ENCODE measurements around the gene TNPO1.
"Not testable (repeated sequence)": the region's sequence is repeated elsewhere in the genome, so short reads cannot be mapped to it uniquely, and the experiment has no call there.

The TNPO1 gene

DNA sequence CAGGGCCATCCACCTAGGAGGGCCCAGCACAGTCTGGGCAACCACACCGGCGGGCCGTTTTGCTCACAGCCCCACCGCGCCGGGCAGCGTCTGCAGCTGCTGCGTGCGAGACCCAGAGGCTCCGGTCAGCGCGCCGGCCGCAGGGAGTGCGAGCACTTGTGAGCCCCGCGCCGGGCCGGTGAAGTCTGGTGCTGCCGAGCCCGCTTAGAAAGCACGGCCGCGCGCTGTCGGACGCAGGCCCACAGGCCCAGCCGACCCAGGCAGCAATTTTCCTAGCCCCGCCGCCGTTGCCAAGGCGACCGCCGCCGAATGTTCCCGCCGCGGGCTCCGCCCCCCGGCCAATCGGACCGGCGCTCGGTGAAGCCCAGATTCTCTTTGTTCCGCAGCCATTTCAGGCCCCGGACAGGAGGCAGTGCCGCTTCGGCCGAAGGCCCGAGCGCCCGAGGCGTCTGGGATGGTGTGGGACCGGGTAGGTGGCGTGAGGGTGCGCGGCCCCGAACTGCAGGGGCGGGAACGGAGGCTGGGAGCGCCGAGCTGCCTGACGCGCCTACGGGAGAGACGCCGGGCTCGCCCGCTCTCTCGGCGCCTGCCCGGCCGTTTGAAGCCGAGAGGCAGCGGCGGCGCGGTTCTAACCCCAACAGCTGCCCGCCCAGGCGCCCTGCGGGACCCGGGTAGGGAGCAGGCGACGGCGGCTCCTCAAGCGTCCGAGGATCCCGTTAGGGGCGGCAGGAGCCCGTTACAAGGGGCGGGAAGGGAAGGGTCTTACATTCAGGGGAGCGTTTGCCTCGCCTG lies at the start of gene TNPO1:
Gene TNPO1 (plus strand): TSS at position 378 of the 792 bp plus-strand sequence. CDS start 77 bp downstream, at position 455.
- DNase-seq, result peak; percentile 82

DNA sequence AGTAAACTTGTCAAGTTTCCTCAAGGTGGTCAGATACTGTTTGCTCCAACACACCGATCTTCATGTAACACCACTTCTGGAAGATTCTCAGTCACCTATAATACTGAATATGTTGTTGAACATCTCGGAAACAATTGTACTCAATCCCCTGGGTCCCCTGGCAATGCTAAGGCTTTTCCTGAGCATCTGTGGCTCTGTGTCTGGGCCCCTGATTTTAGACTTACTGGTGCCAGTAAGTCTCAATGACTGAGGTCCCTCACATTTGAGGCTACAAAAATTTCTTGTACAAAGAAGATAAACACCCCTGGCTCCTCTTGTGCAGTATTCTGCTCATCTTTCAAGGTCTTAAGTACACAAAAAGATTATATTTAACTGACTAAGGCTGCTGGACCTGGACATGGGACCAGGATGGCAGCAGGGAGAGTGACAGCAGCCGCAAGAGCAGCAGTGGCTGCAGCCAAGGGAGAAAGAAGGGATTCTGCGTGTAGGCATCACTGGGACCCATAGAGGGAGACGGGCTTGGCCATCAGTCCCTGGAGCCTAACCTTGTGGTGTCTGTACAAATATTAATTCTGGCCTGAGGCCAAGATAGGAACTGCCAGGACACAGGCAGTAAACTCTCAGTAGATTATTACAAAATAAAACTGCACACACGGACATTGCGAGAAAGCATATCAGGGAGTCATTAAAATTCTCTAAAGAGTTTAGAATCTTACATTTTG lies 49.0 kb upstream of the TNPO1 start:
- no peak for DNase-seq

- no peak for DNase-seq
Observed at GRCh38 chr5:72770266-72770665, 46.2 kb upstream of the TNPO1 start.

- DNase-seq, result no peak
Observed at GRCh38 chr5:72776684-72777083, 39.8 kb upstream of the TNPO1 start.

DNA sequence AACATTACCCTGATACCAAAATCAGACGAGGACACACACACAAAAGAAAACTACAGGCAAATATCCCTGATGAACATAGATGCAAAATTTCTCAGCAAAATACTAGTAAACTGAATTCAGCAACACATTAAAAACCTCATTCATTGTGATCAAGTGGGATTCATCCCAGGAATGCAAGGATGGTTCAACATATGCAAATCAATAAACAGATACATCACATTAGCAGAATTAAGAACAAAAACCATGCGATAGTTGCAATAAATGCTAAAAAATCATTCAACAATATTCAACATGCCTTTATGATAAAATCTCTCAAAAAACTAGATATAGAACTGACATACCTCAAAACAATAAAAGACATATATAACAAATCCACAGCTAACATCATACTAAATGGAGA lies 36.9 kb upstream of the TNPO1 start:
- no peak for DNase-seq

DNA sequence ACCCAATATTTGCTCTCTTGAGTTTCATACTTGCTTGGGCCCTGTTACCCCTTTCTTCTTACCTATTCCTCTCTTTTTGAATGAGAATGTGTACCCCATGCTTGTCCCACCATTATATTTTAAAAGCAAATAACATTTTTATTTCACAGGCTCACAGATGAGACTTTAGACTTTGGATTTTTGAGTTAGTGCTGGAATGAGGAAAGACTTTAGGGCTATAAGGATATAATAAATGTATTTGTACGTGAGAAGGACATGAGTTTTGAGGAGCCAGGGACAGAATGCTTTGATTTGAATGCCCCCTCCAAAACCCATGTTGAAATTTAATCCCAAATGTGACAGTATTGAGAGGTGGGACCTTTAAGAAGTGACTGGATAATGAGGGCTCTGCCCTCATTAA lies 33.1 kb upstream of the TNPO1 start:
- DNase-seq, result no peak

DNA sequence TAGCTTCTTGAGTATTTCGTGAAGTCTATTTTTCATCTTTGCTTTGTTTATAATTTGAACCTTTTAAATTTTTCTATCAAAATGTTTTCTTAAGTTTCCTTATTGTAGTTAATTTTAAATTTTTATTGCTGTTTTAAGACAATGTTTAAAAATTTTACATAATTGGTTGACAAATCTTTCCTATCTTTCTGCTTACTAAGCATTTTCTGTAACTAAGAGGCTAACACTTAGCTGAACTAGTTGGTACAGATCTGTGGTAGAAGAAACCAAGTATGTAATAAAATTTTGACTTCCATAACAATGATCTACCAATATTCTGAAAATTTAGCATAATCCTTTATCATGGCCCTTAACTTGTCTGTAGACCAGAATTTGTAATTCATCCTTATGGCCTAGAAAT lies 32.3 kb upstream of the TNPO1 start:
- DNase-seq, result no peak

- DNase-seq, result no peak
Observed at GRCh38 chr5:72785801-72786200, 30.7 kb upstream of the TNPO1 start.

GRCh38 chr5:72786676-72787075 lies 29.8 kb upstream of the TNPO1 start:
- no peak for DNase-seq

GRCh38 chr5:72788866-72789505 lies 27.5 kb upstream of the TNPO1 start:
- no peak for DNase-seq

- DNase-seq, result no peak
Observed at GRCh38 chr5:72790186-72790585, 26.3 kb upstream of the TNPO1 start.

DNA sequence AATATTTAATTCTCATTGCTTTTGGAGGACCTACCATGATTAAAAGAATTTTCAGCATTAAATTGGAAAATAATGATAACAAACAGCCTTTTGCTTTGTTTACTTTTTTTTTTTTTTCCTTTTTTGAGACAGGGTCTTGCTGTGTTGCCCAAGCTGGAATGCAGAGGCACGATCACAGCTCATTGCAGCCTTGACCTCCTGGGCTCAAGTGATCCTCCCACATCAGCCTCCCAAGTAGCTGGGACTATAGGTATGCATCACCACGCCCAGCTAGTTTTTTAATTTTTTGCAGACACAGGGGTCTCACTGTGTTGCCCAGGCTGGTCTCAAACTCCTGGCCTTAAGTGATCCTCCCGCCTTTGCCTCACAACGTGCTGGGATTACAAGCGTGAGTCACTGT lies 23.8 kb upstream of the TNPO1 start:
- not testable (repeated sequence) for DNase-seq

- no peak for DNase-seq
Observed at GRCh38 chr5:72796001-72796400, 20.5 kb upstream of the TNPO1 start.

DNA sequence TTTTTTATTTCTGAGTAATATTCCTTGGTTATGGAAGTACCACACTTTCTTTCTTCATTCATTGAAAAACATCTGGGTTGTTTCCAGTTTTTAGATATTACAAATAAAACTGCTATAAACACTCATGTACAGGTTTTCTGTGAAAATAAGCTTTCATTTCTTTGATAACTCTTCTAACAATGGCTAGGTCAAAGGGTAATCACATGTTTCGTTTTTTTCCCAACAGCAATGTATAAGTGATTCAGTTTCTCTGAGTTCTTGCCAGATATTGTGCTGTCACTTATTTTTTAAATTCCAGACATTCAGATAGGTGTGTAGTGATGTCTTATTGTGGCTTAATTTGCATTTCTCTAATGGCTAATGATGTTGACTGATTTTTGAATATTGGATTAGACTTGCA lies 16.7 kb upstream of the TNPO1 start:
- DNase-seq, result no peak

DNA sequence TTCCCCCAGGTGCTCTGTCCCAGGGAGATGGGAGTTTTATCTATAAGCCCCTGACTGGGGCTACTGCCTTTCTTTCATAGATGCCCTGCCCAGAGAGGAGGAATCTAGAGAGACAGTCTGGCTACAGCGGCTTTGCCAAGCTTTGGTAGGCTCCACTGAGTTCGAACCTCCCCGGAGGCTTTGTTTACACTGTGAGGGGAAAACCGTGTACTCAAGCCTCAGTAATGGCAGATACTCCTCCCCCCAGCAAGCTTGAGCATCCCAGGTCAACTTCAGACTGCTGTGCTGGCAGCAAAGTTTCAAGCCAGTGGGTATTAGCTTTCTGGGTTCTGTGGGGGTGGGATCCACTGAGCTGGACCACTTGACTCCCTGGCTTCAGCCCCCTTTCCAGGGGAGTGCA lies 7.8 kb upstream of the TNPO1 start:
- DNase-seq, result not testable (repeated sequence)

- no peak for DNase-seq
Observed at GRCh38 chr5:72811849-72812248, 4.6 kb upstream of the TNPO1 start.

DNA sequence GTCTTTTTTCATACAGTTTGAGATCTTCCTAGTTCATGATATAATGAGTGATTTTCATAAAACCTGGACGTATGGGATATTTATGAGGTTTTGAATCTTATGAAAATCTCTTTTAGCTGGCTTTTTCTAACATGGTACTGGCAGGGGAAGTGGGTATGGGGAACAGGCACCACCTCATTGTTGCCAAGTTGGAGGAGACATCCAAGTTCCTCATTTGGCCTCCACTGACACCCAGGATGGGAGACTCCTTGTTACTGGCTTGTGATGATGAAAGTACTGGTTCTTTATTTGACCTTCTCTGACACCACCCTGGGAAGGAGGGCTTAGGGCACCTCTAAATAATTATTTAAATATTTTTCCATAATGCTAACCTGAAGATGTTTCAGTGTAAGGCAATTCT lies 4.0 kb upstream of the TNPO1 start:
- no peak for DNase-seq

GRCh38 chr5:72814104-72814503 lies 2.4 kb upstream of the TNPO1 start:
- no peak for DNase-seq

DNA sequence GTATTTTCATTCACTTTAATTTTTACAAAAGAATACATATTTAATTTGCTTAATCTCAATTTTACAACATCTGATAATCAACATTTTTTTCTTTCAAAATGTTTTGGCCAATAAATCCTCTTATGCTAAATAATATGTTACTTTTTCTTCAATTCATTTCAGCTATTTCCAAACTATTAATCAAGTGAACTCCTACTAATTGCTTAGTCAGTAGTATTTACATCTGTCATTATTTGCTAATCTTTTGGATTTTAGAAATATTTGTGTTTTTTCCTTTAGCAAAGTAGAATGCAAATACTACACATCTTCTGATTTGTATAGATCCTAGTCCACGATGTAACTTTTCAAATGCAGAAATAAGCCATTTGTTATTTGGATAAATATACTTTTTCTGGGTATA lies 1.6 kb upstream of the TNPO1 start:
- no peak for DNase-seq

- peak; percentile 49 for DNase-seq
Observed at GRCh38 chr5:72815580-72816283, 729 bp upstream of the TNPO1 start.

DNA sequence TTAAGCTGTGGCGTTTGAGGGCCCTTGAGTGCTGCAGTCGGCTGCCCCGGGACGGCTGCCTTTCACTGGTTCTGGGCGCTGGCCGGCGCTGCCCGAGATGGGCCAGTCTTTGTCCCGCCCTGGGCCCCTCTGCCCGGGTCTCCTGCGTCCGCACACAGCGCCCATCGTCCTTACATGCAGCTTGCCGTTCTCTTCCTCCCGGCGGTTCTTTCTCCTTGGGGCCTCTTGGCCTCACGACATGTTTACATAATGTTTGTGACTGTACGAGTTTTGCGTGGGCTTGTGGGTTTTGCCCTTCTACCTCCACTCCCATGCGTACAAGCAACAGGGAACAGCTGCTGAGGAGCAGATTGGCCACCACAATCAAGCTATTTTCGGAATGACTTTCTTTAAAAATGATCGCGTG lies 618 bp downstream of the TNPO1 start:
- DNase-seq, result peak; percentile 21

DNA sequence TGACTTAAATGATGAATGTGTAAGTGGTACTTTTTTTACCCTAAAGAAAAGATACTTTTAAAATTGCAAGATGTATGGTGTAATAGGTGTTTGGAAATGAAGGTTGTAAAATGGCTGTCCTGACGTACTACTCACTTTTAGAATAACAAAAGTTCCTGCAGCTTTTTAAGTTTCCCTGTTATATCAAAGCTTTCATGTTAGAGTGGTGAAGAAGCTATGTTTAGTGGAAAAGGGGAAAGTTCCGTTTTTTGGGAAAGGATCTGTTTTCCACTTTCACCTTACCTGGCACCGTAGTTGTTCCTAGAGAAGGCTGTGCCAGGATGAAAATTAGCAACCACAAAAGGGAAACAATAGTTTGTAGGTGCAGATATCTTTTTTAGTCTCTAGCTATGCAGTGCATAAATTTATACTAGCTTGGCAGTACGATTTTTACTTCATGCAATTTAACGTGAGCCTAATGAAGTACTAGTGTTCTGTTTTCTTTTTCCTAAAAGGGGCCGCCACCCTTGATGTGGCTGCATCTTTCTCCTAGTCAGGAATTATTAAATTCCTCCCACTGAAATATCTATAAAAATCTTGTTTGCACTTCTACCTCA lies 1.3 kb downstream of the TNPO1 start:
- no peak for DNase-seq
